Esophagus muscularis mucosa (tissue), 4 donors: ENCODE results near the gene TBC1D14. TPM values are rescaled to one million over a fixed set of nuclear protein-coding genes. Genes with fewer than 3 reads are reported as not detected.

ENCODE experiments used
- DNase-seq: peaks from one replicate; pipeline ENCODE4 v3.0.0-alpha.2; 2017; ENCODE audit errors: extremely low spot score
- H3K27ac ChIP-seq, 4 donors: fragments of 200-600 bp; sonication (generic); replicated peaks in 1 of 4; 1 replicate in 3 of 4; 2 replicates in 1 of 4; pipeline ENCODE4 v1.5.1; 2016 to 2019; ENCODE audit warnings: mild to moderate bottlenecking in 1 of 4
- H3K27me3 ChIP-seq, 4 donors: fragments of 200-600 bp; sonication (generic); one replicate each; pipeline versions ENCODE4 v1.5.1 to v1.6.0; 2016 to 2019
- H3K36me3 ChIP-seq, 4 donors: fragments of 200-600 bp; sonication (generic); one replicate each; pipeline ENCODE4 v1.5.1; 2016 to 2019
- H3K4me1 ChIP-seq, 4 donors: fragments of 200-600 bp; sonication (generic); one replicate each; pipeline ENCODE4 v1.5.1; 2016 to 2019
- H3K4me3 ChIP-seq, 4 donors: fragments of 200-600 bp; sonication (generic); 1 replicate in 2 of 4; 2 replicates in 2 of 4; pipeline ENCODE4 v1.5.1; 2016 to 2019; ENCODE audit warnings: mild to moderate bottlenecking in 4 of 4, moderate library complexity in 1 of 4
- H3K9me3 ChIP-seq, 4 donors: fragments of 200-600 bp; sonication (generic); 1 replicate in 3 of 4; 2 replicates in 1 of 4; pipeline ENCODE4 v1.5.1; 2016 to 2019
- EP300 ChIP-seq: sonication (generic); formaldehyde crosslinking; IDR thresholded peaks from one replicate; pipeline ENCODE4 v1.6.1; 2017; ENCODE audit warnings: antibody characterized with exemption
- POLR2A ChIP-seq: fragments of 450-650 bp; IDR thresholded peaks from one replicate; pipeline ENCODE4 v1.6.1; 2017; ENCODE audit warnings: antibody characterized with exemption, moderate library complexity, mild to moderate bottlenecking, low read depth
- POLR2AphosphoS5 ChIP-seq, 2 donors: sonication (generic); formaldehyde crosslinking; IDR thresholded peaks; one replicate each; pipeline ENCODE4 v1.6.1; 2017; ENCODE audit warnings: antibody characterized with exemption in 2 of 2
- WGBS: methylation state at CpG from one replicate; pipeline ENCODE4 v1.1.5; 2018; 5-methylcytosine and 5-hydroxymethylcytosine counted together
- intact Hi-C: fragments of 100-400 bp; cut with DNase I; formaldehyde crosslinking; loops from one replicate; pipeline ENCODE4 v1.15.1; 2023
- total RNA-seq, 4 donors: library from RNA; depleted of rRNA; stranded (reverse); fragments of >200 nt; gene quantifications; one replicate each; pipeline versions ENCODE4 v1.1.0 to v1.2.1, GENCODE V29; 2016
- TF ChIP-seq, protein P1 (sequence below), 3 experiments: fragments of 200-600 bp in 2 of 3; fragments of 450-650 bp in 1 of 3; sonication (generic) in 2 of 3; IDR thresholded peaks; one replicate each; pipeline ENCODE4 v1.5.1; 2017 to 2019; ENCODE audit warnings: antibody characterized with exemption in 3 of 3, mild to moderate bottlenecking in 2 of 3, moderate library complexity in 1 of 3

TBC1D14 gene
- total RNA-seq, 4 donors from 2014 or later = 37.0 to 49.4 (median 44.2) TPM

DNA sequence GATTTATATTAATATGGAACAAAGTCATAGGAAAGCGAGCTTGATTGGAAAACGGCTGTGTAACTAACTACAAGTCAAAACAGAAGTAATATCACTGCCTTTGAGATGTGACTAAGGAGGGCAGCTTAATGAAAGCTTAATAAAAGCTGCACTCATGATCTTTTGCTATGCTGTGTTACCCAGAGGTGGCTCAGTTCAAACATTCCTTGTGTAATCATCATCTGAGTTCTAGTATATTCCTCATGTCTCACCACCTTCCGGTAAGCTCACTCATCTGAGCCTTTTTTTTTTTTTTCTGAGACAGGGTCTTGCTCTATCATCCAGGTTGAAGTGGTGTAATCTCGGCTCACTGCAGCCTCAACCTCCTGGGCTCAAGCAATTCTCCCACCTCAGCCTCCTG lies 153.2 kb downstream of the TBC1D14 start:
- no peak for TF ChIP-seq POLR2A
- no peak for TF ChIP-seq POLR2AphosphoS5 (IDR thresholded peaks at IDR 0.05)
- TF ChIP-seq EP300 = no peak
- TF ChIP-seq, protein P1, sequence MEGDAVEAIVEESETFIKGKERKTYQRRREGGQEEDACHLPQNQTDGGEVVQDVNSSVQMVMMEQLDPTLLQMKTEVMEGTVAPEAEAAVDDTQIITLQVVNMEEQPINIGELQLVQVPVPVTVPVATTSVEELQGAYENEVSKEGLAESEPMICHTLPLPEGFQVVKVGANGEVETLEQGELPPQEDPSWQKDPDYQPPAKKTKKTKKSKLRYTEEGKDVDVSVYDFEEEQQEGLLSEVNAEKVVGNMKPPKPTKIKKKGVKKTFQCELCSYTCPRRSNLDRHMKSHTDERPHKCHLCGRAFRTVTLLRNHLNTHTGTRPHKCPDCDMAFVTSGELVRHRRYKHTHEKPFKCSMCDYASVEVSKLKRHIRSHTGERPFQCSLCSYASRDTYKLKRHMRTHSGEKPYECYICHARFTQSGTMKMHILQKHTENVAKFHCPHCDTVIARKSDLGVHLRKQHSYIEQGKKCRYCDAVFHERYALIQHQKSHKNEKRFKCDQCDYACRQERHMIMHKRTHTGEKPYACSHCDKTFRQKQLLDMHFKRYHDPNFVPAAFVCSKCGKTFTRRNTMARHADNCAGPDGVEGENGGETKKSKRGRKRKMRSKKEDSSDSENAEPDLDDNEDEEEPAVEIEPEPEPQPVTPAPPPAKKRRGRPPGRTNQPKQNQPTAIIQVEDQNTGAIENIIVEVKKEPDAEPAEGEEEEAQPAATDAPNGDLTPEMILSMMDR (IDR thresholded peaks at IDR 0.05) = no peak
- Histone ChIP-seq H3K4me1 (peaks cover 7 to 29% (median 28%) of the 10 kb centered on the region in 4 donors), H3K27ac (no peak overlapping the region), H3K4me3 (no peak overlapping the region), H3K36me3 (peaks cover 23 to 70% (median 58%) of the 10 kb centered on the region in 4 donors), H3K27me3 (no peaks in the 10 kb centered on the region), H3K9me3 (no peaks in the 10 kb centered on the region)
- no peak for DNase-seq
- intact Hi-C loops = no loop called here
- 91% methylated on average over 4 of the region's 4 CpGs for WGBS

DNA sequence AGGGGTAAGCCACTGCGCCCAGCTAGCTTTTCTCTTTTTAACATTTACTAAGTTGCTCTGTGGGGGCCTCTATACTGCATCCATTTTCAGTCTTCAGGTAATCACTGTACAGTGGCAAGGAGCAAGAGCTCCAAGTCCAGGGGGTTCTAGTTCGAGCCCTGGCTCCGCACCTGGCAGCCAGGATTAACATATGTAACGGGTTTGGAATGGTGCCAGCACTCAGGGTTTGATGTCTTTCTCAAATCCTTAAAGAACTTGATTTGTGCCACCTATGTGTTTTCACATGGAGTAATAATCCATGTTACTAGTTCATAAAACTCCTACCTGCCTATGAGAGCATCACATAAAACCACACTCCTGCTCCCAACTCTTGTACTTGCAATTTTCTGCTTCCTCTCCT lies 153.7 kb downstream of the TBC1D14 start:
- intact Hi-C loops = no loop called here
- Histone ChIP-seq H3K27ac (peak overlapping the region in 1 of 4 donors; percentile 11), H3K4me3 (no peak overlapping the region), H3K4me1 (peaks cover 7 to 31% (median 28%) of the 10 kb centered on the region in 4 donors), H3K27me3 (no peaks in the 10 kb centered on the region), H3K9me3 (no peaks in the 10 kb centered on the region), H3K36me3 (peaks cover 23 to 69% (median 58%) of the 10 kb centered on the region in 4 donors)
- TF ChIP-seq POLR2A = no peak
- no peak for TF ChIP-seq POLR2AphosphoS5 (IDR thresholded peaks at IDR 0.05)
- TF ChIP-seq, protein P1 (IDR thresholded peaks at IDR 0.05) = no peak
- no peak for TF ChIP-seq EP300
- WGBS = 84% methylated on average over 4 of the region's 4 CpGs
- no peak for DNase-seq

GRCh38 chr4:7066006-7066405 lies 156.4 kb downstream of the TBC1D14 start:
- DNase-seq = no peak
- Histone ChIP-seq H3K36me3 (peaks cover 19 to 42% (median 34%) of the 10 kb centered on the region in 4 donors), H3K4me1 (peaks cover 17 to 49% (median 43%) of the 10 kb centered on the region in 4 donors), H3K27ac (no peak overlapping the region), H3K9me3 (no peaks in the 10 kb centered on the region), H3K4me3 (no peak overlapping the region), H3K27me3 (no peaks in the 10 kb centered on the region)
- TF ChIP-seq POLR2A = no peak
- TF ChIP-seq EP300 = no peak
- TF ChIP-seq, protein P1 (IDR thresholded peaks at IDR 0.05) = no peak
- TF ChIP-seq POLR2AphosphoS5 (IDR thresholded peaks at IDR 0.05) = no peak
- intact Hi-C loops = loop anchor here (5.0 kb wide), 1 partner anchor 79 kb away; no protein-coding TSS in a partner anchor
- WGBS = 97% methylated on average over 11 of the region's 11 CpGs

- peak overlapping the region in 1 of 4 donors; percentile 95 for H3K27ac ChIP-seq
- no peaks in the 10 kb centered on the region for H3K27me3 ChIP-seq
- peaks cover 17 to 49% (median 43%) of the 10 kb centered on the region in 4 donors for H3K4me1 ChIP-seq
- H3K36me3 ChIP-seq = peaks cover 14 to 37% (median 29%) of the 10 kb centered on the region in 4 donors
- intact Hi-C loops = loop anchor here (5.0 kb wide), 1 partner anchor 79 kb away; no protein-coding TSS in a partner anchor
- TF ChIP-seq POLR2A (no peak), EP300 (no peak), POLR2AphosphoS5 (IDR thresholded peaks at IDR 0.05) (no peak)
- TF ChIP-seq, protein P1 (IDR thresholded peaks at IDR 0.05) = no peak
- no peaks in the 10 kb centered on the region for H3K9me3 ChIP-seq
- H3K4me3 ChIP-seq = peak overlapping the region; percentile 78 to 92 (median 85)
- no peak for DNase-seq
- WGBS = 93% methylated on average over 4 of the region's 4 CpGs
Observed at GRCh38 chr4:7066493-7066892, 156.9 kb downstream of the TBC1D14 start.

DNA sequence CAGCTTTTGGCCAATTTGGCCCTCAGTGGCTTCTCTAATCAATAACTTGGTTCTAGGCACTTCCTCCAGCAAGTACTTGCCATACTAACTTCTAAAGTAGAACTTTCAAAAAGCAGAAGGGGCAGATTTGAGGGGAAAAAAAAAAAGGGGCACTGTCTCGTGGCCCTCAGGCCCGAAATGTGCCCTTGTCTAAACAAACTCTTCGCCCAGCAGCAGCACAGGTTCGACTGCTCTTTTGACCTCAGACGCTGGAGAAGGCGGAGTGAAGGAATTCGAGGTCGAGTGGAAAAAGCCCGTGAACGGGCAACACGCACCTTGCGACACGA lies 157.5 kb downstream of the TBC1D14 start:
- Histone ChIP-seq H3K4me3 (peak overlapping the region; percentile 78 to 92 (median 85)), H3K27ac (peak overlapping the region; percentile 90 to 95 (median 92)), H3K27me3 (no peaks in the 10 kb centered on the region), H3K9me3 (no peaks in the 10 kb centered on the region), H3K36me3 (peaks cover 9 to 31% (median 23%) of the 10 kb centered on the region in 4 donors), H3K4me1 (peaks cover 17 to 49% (median 43%) of the 10 kb centered on the region in 4 donors)
- WGBS = 2% methylated on average over 13 of the region's 13 CpGs
- DNase-seq = no peak
- intact Hi-C loops = loop anchor here (5.0 kb wide), 1 partner anchor 80 kb away; no protein-coding TSS in a partner anchor
- TF ChIP-seq, protein P1 (IDR thresholded peaks at IDR 0.05) = no peak
- TF ChIP-seq POLR2AphosphoS5 (IDR thresholded peaks at IDR 0.05) (no peak), POLR2A (no peak), EP300 (no peak)
